Hindlimb muscle (tissue), 1 donor: ENCODE data around the gene STOX2. TPM values are rescaled to one million over a fixed set of nuclear protein-coding genes. Genes with fewer than 3 reads are reported as not detected.
A peak's percentile ranks its signal among the peaks of the same experiment; 100 is the strongest.

ENCODE experiments used
- DNase-seq: peaks from one replicate; pipeline ENCODE4 v3.0.0-alpha.2; 2013
- polyA plus RNA-seq: library from polyadenylated mRNA; unstranded; fragments of 120-200 nt; gene quantifications from one replicate; pipeline ENCODE4 v1.2.1, GENCODE V29; 2013; ENCODE audit not compliant: insufficient read length

The STOX2 gene
- polyA plus RNA-seq, 1 donor: 5.3 TPM

DNA sequence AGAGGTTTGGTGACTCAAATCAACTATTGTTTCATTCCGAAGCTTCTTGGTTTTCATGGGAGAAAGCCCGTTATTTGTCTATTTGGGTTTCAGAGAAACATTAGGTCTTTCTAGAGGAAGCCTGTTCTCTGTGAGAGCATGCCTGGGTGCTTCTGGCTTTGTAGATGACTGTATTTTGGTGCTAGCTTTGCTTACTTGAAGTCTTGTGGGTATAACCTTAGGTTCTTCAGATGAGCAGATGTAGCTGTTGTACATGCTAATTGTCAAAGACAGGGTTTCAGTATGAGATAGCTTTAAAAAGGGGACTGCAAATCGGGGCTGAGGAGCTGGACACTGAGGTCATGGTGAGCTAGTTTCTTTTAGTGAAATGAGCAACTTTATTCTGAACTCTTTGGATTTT is 7.9 kb upstream of the STOX2 start:
- DNase-seq: no peak

DNA sequence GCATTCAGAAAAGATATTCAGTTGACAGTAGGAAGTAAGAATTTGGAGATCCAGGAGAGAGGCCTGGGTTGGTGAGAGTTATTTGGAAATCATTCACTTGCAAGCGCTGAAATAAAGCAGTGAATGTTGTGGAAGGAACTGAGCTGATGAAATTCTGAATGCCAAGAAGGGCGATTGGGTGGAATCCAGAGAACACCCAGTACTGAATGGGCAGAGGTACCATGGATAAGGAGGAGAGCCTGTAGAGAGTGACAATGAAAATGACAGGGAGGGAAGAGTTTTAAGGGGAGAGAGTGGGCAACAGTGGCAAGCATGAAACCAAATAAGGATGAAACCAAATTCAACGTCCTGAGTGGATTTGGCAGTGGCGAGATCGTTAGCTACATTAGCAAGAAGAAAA is 6.7 kb upstream of the STOX2 start:
- no peak for DNase-seq

DNA sequence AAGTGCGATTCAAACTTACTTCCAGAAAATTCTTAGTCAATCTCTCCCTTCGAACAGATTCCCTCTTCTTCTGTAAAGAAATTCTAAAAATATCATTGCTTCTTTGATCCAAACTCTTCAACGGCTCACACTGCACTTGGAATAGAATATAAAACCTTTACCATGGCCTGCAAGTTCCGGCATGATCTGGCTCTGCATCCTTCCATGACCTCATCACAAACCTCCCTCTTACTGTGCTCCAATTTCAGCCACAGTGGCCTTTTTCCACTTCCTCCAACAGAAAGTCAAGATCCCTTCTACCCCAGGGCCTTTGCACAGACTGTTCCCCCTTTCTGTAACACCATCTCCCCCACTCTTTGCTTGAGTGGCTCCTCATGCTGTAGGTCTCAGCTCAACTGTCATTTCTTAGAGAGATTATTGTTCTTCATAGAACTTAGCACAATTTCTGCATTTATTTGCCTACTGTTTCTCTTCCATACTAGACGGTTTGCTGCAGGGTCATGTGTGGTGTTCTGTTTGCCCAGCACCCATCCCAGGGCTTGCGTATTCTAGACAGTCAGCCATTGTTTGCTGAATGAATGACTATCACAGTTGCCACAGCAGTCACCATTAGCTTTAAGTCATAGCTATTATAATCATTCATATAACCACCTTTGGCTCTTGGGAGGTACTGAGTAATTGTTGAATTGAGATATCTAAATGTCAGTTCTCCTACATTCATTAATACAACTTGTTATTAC is 1.9 kb upstream of the STOX2 start:
- DNase-seq: no peak

DNA sequence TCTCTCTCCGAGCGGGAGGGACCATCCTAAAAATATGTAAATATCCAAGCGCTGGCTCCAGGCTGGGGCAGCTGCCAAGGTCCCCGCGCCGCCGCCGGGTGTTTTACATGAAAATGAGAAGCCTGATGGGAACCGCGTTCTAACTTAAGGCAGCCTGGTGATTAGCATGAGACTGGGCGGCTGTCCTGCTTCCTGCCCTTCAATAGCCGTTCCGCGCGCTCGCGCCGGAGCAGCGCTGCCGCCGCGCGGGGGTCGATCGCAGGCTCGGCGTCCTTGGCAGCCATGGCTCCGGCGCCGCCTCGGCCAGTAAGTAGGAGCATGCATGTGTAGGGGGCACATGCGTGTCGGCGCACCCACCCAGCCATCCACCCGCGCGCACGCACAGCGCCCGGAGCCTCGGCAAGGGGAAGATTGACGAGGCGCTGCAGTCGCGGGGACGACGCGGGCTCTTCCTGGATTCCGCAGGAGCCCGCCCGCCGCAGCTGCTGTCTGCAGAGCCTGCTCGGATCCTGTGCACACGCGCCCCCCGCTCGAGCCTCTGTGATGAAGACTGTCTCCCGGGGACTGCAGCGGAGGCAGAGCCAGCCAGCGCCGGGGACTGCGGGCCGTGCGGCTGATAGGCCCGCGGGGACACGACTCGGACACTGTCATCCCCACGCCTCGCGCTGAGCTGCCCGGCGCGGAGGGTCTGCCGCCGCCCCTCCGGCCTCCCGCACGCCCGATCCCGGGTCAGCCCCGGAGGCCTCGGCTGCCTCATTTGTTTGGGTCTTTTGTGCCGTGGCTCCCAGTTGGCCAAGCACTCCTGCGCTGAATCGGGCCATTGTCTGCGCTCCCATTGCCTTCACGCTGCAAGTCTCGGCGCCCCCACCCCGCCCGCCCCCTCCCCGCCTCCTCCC is 734 bp downstream of the STOX2 start:
- peak; percentile 66 for DNase-seq

DNA sequence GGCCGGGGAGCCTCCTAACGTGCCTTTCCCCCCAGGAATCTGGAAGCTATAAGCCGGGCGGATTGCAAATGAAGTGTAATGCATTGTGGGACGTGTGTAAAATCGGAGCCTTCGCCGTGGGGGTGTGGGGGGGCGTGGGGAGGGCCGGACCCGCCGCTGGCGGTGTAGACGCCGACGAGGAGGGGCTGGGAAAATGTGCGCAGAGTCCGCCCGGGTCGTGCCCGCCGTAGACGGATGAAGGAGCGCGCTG is 1.3 kb downstream of the STOX2 start:
- DNase-seq: no peak

DNA sequence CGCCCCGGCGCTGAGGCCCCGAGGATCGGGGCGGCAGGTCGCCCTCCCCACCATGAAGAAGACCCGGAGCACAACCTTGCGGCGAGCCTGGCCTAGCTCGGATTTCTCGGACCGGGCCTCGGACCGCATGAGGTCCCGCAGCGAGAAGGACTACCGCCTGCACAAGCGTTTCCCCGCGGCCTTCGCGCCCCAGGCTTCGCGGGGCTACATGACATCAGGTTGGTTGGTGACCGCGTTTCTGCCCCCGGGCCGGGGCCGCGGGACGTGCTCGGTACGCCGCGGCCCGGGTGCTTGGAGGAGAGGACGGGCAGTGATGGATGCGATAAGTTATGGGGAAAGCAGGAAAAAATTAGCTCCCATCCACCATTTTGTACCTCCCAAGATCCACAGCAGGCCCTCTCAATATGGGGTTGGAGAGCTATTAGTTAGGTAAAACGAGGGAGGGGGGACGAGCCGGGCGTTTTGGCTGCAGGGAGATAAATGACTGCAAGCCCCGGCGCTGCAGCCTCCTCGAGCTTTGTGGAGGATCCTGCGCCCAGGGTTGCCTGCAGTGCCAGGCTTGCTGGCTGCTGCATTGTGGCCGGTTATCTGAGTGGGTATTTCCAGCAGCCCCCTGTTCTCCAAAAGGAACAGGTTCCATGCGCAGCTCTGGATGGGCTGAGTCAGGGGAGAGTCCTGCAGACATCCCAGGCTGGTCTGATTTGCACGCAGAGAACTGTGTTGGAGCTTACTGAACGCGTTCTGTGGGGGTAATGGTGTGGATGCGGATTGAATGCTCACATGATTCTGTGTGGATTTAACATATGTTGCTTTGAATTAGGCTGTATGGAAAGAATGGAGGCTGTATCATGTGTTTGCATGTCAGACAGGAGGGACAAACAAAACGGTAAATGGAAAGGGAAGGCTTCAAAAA is 1.9 kb downstream of the STOX2 start:
- peak; percentile 56 for DNase-seq

DNA sequence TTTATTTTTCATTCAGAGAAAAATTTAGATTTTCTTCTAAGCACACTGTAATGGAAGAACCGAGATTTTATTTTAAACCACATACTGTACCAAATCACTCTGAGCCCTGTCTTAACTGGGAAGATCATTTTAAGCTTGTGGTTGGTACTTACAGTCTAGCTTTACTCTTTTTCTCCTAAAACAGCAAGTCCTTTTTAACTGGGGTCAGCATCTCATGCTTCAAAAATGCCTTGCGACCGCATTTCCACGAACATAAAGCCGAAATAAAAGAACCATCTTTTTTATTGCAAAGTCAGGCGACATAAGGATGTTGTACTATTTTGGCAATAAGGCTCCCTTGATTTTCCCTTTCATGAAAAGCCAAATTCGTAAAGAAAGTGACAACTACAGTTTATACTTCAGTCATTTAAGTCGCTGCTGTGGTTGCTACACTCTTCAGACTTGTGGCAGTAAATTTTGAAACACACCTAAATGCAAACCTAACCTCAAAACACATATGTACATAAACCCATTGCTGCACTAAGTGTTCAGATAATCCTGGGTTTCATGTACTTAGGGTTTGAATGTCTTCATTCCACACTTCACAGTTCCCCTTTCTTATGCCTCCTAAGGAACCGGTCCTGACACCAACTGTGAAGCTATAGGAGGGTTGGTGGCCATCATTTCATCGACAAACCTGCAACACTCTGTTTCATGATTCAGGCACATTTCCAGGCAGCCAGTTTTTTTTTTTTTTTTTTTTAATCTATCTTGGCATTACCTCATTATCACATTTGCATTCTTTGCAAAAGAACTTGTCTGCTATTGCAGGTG is 3.0 kb downstream of the STOX2 start:
- DNase-seq: no peak

DNA sequence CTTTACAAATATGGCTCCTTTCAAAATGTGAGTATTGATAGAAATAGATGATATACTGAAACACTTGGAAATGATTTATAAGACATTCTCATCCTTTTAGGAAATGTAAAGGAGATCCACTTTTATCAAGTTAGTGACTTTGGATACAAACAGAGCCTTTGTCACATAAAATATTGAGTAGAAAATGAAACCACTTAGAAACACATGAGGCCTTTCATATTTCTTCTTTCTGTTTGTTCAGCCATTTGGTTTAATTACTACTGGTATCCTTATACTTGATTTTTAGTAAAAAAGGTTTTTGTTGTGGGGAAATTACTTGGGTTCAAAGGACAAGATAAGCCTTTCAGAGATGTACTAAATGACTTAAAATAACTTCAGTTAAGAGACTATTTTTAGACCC is 4.1 kb downstream of the STOX2 start:
- no peak for DNase-seq

DNA sequence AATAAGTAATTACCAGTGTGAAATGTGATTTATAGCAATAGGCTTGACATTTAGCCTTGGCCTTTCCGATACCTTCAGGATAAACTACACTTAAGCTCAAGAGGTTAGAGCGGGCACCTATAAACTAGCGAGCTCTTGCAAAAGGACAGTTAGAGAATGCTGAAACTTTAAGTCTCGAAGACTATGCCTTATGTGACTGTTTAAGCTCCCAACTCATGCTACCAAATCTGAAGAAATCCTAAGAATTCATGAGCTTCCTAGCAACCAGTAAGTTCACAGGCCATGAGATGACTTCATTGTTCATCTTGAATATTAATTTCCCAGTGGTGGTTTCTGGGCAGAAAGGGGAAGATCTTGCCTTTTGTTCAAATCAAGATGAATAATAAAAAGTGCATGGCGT is 4.7 kb downstream of the STOX2 start:
- DNase-seq: no peak

DNA sequence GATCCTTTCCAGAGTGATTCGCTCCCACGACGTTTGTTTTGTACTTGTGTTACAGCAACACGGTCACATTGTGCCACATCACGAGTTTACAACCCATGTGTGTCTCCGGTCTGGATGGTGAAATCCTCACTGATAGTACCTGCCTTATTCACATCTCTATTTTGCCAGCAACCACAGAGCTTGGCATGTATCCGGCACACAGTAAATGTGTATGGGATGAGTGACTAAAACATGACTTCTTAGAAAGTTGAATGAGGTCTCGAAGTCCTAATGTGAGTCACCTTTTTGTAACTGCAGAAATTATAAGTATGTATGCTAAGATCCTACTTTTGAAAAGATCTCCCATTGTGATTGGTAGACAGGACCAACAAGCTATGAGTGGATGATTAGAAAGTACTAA is 7.5 kb downstream of the STOX2 start:
- no peak for DNase-seq

DNA sequence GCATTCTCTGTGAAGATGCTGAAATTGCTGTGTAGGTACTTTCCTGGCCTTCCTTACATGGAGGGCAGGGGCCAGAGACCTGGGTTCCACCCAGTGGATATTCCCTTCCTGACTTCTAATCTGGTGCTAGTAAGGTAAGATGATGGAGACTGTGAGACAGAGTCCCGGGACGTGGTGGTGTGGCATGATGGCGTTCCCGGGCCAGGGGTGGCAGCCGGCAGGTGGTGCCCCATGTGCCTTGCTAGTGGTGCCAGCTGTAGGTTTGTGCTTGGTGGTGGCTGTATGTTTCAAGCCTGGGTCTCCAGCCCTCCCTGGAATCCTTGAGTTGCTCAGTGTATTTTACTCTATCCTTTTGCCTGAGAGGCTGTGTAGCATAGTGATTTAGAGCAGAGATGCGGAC is 10.9 kb downstream of the STOX2 start:
- no peak for DNase-seq

DNA sequence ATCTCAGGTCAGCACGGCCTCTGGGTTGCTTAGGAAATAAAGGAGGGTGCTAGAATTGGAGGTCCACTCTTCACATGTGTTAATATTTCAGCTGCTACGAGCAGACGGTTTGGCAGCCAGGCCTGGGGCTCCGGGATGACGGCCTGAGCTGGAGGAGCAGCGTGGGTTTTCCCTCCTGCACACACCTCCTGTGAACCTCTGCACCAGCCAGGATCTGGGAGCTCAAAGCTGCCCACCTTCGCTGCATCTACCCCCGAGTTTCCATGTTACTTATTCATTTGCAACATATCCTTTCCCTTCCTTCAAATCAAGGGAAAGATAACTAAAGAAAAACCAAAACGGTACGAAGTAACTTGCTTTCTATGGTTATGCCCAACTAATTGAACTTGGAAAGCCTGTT is 13.6 kb downstream of the STOX2 start:
- DNase-seq: peak; percentile 26

DNA sequence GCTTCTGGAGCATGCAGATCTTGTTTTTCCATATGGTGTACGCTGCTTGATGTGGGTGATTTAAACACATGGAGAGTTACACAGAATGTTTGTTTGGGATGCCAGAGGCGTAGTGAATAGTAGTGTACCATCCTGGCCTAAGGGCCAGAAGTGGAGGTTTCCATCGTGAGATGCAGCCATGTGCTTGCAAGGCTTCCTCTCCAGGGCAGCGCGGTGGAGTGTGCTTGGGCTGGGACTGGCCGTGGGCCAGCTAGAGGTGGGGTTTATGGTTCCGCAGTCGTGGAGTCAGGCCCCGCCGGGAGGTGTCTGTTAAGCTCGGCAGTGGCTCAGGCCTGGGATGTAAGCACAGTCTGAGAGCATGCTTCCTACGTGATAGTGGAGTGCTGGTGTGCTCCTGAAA is 14.0 kb downstream of the STOX2 start:
- DNase-seq: peak; percentile 69

DNA sequence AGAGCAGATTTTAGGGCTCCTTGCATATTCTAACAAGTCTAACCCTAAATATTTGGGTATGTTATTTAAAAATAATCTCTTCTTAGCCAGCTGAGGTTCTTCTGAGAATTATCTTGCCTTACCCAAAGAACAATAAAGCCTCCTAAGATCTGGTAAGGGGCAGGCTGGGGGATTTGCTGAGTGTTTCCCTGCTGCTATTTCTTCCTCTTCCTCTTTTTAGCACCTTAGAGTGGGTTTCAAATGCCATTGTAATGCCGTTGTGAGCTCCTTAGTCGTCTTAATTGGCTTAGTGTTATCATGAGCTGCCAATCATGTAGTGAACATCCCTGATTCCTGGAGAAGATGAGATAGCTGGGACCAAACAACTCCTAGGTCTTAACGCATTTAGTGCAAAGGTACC is 15.4 kb downstream of the STOX2 start:
- DNase-seq: no peak

DNA sequence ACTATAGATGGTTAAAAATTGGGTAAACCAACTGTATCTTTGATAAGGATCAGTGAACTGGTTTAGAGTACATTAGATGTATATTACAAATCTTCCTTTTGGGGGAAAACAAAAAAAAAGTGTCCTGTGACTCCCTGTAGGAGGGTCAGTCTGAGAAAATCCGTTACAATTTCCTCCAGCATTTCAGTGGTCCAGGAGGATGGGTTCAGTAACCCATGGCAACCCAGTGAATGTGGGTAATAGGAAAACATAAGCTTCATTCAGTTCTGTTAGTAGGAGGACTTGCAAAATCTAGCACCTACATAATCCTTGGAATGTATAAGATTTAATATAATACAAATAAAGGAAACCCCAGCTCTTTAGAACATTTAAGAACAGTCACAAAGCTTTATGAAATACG is 16.2 kb downstream of the STOX2 start:
- DNase-seq: no peak

DNA sequence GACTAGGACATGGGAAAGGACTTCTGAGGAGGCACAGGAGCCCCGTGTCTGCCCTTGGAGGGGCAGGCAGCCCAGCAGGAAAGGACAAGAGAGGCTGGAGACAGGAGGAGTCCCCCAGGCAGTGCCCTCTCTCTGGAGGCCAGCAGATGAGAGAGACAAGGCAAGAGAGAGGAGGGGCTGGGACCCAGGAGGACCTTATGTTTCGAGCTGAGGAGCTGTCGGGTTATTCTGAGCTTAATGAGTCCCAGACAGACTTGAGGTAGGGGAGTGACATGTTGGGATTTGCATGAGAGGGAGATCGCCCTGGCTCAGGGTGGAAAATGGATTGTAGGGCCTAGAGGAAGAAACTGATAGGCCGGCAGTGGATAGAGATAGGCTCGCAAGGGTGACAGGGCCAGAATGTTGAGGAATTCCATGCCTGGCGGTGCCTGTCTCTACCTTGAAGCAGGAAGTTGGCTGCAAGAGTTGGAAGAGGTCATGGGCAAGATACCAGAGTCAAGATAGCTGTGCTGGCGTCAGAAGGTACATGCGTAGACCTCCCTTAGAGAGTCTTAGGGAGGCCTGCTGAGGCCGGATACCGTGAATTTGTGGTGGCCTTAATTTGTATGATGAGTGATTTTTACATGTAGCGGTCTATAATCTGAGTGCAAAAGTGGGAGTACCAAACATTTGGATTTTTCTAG is 19.4 kb downstream of the STOX2 start:
- DNase-seq: no peak

DNA sequence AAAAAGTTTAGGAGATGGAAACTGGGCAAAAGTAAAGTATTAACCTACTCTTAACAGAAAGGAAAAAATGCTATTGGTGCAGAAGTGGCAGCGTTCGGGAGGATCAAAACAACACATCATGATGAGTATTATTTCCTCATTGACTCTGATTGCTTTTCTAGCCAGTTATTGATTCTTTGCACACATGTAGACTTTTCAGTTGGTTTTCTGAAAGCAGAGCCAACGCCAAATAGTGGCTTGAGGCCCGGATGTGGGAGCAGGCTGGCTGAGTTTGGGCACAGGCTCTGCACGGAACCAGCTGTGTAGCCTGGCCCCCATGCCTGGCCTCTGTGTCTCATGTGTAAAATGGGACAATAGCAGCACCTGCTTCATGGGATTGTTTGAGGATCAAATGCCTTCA is 21.8 kb downstream of the STOX2 start:
- DNase-seq: no peak

DNA sequence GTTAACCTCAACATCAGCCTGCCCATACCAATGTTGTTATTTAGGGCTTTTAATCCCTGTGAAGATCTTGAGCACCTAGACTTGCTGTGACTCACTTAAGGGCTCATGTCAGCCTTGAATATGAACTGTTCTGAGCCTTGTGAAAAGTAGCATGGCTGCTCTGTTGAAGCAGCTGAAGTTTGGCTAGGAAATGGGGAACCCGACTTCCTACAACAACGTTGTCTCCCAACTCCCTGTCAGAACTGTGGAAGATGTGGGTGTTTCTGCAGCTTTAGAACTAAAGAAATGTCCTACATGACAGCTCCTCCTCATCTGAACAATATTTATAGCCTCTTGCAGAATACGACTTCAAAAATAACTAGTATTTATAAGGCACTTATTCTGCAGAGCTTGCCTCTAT is 27.5 kb downstream of the STOX2 start:
- no peak for DNase-seq

DNA sequence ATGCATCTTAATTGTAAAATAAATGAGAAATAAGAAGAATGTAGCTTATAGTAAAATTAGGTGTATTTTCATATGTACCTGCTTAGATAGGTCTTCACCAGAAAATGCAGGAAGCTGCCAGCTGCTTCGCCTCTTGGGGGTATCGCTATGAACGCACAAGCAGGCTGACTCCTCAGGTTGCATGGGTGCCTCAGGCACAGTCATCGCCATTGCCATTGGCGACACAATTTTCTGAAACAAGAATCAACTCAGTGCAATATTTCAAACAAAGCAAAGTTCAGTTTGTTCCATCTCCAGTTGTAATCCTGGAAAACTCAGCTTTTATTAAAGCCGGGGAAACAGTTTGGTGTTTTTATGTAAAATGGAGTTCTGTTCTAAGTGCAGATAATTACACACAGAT is 29.7 kb downstream of the STOX2 start:
- no peak for DNase-seq

DNA sequence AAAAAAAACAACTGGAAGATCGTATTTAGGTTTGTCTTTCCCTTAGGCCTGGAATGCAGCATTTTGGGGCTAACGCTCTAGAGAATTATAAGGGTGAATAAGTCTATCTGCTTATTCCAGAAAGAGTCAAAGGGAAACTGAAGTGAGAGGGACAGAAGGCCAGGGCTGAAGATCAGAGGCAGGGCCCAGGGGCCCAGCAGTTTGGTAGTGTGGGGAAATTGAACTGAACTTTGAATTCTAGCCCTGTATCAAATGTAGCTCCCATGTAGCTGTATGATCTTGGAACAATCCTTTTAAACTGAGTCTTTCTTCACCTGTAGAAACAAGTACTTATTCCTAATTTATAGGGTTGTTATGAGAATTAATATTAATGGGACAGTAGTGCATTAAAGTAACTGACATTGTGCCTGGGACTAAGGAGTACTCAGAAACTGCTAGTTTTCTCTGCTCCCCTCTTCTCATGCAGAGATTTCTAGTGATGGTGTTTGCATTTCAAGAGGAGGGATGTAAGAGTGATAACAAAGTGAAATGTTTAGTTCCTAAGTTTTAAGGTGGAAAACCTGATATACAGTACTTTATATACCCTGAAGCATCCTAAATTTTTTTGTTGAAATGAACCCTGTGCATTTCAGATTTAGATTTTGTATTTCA is 30.4 kb downstream of the STOX2 start:
- no peak for DNase-seq

DNA sequence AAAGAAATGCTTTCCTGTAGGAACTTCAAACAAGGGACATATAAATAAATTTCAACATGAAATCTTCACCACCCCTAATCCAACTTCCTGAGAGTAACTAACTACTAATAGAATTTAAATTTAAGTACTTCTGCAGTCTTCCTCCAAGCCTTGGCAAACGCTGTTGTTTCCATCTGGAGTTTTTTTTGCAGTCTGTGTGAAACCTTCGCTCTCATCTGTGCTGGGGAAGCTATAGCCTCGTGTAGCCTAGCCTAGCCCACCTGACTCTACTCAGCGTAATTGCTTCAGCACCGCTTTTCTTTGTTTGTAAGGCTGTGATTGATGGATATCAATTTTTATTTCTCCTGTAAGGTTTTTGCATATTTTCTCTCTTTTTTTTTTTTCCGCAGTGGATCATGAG is 30.9 kb downstream of the STOX2 start:
- peak; percentile 75 for DNase-seq
